Activated T-helper 1 cell treated with anti-CD3 and anti-CD28 coated beads, Interleukin-2, amount 50 U/mL, for 16 hours (primary cell): Measurements from ENCODE around the gene FSIP1.
A peak's percentile ranks its signal among the peaks of the same experiment; 100 is the strongest.

Experiments
- DNase-seq, 2 donors: peaks; one replicate each; pipeline ENCODE4 v3.0.0-alpha.2; 2020; ENCODE audit warnings: low read depth in 1 of 2, low spot score in 1 of 2

FSIP1 gene

DNA sequence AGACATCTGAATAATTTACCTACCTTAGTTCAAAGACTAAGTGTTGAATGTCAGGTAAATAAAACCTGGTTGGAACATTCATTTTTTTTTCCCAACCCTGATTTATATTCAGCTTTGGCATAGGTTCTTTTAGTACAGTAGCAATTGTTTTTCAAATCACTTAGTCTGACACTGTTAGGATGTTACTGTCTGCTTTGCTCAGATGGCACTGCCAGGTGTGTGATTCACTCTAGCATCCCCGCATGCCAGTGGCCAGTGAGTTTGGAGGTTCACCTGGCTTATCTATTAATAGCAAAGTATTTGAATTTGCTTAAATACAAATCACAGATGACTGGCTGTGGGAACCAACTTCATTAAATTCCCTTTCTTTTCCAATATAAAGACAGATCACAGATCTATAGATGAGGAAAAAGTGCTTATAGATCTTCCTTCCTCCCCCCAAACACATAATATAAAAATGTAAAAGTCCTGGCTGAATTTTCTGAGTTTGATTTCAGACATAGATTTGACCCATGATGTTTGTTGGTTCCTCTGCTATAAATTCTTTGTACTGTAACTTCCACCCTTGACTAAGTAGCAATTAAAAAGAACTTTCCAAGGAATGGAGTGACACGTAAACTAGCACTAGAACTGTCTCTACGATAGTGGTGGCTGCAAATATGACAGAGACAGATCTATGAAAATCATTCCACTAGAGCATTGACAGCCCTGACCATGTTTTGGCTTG, 197.8 kb downstream of the FSIP1 start:
- DNase-seq: no peak

DNA sequence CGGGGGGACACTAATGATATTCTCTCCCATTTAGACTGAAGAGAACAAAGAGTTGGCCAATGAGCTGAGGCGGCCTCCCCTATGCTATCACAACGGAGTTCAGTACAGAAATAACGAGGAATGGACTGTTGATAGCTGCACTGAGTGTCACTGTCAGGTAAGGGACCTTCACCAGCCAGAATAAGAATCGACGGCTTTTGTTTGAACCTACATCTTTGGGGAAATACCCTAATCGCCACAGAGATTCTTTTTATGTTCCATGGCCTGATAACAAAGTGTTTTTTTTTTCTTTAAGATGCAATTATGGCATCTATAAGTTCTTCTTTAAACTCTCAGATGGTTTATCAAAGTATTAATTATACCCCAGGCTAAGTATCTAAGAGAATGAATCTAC, 198.4 kb downstream of the FSIP1 start:
- DNase-seq: no peak

DNA sequence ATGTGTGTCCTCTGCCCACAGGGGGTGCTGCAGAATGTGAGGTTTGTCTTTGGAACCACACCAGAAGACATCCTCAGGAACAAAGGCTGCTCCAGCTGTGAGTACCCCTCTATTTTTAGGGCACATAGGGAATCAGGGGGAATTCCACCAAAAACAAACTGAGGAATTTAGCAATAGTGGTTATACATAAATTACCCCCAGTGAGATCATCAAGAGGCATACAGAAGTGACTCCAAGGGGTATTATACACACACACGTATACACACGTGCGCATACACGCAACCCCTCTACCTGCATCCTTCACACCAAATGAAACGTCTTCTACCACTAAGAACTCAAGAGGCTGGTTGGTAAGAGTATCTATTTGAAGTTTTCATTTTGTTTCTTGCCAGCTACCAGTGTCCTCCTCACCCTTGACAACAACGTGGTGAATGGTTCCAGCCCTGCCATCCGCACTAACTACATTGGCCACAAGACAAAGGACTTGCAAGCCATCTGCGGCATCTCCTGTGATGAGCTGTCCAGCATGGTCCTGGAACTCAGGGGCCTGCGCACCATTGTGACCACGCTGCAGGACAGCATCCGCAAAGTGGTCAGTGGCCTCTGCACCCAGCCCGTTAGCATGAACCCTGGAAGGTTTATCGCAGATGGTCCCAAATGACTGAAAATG, 198.9 kb downstream of the FSIP1 start:
- no peak for DNase-seq

DNA sequence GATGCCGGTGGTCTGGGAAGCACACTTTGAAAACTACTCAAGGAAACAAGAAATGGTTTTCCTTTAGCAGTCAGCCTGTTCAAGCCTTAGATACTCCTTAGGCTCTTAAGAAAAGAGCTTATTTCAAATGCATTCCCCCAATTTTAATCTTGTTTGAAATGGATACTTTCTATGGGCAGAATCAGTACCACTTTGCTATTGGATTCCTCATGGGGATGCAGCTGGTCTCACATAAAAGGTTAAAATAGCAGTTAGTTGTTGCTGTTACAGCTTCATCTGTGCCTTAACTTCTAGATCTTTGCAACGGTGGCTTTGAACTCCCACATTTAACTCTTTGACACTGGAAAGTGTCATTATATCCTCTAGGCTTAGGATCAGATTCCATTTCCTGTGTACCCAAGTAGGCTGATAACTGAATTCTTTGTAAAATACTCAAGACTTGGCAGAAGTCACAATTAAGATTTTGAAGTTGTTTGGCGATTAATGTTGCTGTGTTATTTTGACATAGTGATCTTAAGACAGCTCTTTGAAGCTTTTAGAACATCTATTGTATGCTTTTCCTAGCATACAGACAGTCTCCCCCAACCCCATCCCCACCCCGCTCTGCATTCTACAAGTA, 199.6 kb downstream of the FSIP1 start:
- no peak for DNase-seq

DNA sequence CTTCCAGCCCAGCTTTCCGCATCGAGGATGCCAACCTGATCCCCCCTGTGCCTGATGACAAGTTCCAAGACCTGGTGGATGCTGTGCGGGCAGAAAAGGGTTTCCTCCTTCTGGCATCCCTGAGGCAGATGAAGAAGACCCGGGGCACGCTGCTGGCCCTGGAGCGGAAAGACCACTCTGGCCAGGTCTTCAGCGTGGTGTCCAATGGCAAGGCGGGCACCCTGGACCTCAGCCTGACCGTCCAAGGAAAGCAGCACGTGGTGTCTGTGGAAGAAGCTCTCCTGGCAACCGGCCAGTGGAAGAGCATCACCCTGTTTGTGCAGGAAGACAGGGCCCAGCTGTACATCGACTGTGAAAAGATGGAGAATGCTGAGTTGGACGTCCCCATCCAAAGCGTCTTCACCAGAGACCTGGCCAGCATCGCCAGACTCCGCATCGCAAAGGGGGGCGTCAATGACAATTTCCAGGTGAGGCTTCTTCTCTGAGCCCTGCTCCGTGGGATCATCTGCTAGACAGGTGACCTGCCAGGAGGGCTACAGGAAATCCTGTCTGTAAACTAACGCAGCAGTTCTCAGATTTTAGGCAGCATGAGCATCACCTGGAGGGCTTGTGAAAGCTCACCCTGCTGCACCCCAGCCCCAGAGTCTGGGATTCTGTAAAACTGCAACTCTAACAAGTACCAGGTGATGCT, 200.2 kb downstream of the FSIP1 start:
- no peak for DNase-seq

DNA sequence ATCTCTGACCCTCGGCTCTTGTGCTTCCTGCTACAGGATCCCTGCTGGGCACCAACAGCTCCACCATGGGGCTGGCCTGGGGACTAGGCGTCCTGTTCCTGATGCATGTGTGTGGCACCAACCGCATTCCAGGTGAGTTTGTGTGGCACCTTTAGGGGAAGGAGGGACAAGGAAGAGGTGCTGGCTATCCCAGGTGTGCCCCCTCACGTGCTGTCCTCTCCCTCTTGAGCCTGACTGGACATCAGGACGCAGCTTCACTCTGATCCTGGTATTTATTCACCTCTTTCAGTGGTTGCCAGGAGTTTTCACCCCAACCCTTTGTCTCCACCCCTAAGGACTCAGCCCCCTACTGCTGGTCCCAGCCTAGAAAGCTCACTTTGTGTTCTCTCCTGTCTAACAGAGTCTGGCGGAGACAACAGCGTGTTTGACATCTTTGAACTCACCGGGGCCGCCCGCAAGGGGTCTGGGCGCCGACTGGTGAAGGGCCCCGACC, 200.8 kb downstream of the FSIP1 start:
- no peak for DNase-seq

DNA sequence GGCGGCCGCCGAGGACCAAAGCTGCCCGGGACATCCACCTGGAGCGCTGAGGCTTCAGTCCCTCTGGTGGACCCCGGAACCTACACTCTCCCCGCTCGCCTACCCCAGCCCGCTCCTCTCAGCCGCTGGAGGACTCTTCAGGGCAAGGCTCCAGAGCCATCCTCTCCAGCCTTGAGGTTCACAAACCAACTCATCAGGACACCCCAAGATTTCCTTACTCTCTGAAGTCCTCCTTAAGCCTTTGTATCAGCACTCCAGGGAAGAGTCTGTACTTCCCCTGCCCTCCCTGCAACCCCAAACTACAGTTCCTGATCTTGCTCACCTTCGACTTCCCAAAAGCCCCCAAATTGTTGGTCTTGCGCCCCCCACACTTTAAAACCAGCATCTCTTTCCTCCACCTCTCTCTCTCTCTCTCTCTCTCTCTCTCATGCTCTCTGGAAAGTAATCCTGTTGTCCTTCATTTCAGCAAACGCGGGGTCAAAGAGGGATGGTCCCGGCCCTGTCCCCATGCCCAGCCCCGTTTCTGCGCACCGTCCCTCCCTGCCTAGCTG, 201.3 kb downstream of the FSIP1 start:
- no peak for DNase-seq

DNA sequence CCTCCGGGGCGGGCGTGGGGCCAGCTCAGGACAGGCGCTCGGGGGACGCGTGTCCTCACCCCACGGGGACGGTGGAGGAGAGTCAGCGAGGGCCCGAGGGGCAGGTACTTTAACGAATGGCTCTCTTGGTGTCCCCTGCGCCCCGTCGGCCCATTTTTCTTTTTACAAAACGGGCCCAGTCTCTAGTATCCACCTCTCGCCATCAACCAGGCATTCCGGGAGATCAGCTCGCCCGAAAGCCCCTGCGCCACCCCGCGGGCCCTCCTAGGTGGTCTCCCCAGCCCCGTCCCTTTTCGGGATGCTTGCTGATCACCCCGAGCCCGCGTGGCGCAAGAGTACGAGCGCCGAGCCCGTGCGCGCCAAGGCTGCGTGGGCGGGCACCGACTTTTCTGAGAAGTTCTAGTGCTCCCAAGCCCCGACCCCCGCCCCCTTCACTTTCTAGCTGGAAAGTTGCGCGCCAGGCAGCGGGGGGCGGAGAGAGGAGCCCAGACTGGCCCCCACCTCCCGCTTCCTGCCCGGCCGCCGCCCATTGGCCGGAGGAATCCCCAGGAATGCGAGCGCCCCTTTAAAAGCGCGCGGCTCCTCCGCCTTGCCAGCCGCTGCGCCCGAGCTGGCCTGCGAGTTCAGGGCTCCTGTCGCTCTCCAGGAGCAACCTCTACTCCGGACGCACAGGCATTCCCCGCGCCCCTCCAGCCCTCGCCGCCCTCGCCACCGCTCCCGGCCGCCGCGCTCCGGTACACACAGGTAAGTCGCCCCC, 202.0 kb downstream of the FSIP1 start, which contains the start of gene THBS1:
Gene THBS1 (plus strand): TSS at position 595 of the 757 bp plus-strand sequence. CDS start 779 bp downstream, outside the sequence.
- peak in 1 of 2 donors; percentile 22 for DNase-seq

DNA sequence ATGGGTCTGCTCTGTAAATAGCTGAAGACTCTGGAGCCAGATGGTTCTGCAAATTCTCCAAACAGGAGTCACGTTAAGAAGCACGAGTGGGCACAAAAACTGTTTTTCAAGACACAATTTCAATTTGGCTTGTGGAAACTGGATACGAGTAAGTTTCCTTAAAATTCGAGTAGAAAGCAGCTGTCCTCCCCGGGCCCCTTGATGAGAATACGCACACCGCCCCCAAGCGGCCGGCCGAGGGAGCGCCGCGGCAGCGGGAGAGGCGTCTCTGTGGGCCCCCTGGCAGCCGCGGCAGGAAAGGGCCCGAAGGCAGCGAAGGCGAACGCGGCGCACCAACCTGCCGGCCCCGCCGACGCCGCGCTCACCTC, 202.5 kb downstream of the FSIP1 start:
- peak; percentile 73 to 81 for DNase-seq

DNA sequence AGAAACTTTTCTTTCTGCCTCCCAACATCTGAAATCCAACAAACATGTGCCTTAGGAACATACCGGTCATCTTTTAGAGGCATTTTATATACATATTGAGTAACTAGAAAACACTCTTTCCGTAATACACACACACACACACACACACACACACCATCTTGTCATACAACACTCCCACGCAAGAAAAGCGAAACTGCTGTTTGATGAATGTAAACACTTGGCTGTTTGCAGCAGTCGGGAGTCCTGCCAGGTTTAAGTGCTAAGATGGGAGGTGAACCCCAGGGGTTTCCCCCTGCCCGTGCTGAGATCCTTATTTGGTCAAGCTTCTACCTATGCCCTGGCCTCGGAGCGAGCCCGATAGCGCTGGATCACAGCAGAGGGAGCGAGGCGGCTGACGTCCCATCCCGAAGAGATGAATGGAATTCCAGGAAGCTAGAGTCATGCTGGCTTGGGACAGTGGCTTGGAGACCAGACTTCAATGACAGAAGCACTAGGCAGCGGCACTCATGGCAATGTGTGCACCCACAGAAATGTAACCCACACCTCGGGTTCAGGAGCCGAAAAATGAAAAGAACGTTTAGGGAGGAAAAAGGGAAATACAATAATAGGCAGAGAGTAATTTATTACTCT, 203.0 kb downstream of the FSIP1 start:
- no peak for DNase-seq

DNA sequence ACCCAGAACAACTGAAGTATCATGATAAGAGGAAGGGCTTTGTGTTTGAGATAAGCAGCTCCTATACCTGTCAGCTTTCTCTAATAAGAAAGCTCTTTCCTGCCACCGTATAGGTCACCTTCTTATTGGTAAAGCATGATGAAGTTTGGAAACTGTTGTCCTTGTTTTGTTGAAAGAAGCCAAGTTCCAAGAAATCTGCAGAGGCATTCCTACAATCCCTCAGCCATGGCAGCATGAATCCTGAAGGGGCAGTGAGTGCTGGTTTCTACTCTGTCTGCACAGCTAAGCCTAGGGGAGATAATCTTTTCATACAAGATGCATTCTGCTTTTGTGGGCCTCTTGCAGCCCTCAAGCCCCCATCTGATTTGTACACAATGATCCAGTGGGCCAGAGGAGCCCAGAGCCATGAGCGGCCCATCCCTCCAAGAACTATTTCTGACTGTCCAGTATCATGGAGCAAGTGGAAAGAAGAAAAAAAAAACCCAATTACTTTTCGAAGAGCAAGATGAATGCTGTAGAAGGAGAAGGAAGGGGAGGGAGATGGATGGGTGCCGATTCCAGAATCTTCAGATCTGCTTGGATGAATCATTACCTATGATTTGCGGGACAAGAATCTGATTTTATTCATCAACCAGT, 203.7 kb downstream of the FSIP1 start:
- no peak for DNase-seq

DNA sequence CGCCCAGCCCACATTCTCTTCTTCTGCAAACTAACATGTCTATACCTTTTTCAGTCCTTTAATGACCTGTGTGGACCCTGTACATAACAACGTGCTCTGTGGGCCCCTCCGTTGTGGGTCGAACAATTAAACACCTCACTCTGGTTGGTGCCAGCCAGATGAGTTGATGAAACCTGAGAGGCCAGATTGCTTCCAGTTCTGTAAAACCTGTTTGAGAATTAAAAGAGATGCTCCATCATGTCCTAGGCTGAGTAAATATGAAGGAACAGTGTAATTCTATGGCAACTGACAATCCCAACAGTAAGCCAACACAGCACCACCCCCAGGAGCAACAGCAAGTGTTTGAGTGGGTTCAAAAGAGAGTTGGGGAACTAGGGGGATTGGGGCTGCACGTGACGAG, 207.5 kb downstream of the FSIP1 start:
- DNase-seq: no peak

DNA sequence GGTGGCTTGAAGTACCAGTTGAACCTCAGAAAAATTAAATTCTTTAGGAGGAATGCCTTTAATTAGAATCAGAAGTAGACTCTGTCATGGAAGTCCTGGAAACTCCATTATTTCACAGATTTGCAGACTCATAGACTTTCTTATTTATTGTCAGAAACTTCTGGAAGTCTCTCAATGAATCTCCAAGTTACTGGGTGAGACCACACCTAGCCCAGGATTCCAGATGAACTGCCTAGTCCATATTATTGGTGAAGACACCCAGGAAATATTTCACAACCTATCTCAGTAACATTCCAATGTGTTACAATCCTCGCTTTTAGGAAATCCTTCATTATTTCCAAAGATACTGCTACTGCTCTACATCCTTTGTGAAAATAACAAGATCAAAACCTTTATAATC, 208.2 kb downstream of the FSIP1 start:
- no peak for DNase-seq

DNA sequence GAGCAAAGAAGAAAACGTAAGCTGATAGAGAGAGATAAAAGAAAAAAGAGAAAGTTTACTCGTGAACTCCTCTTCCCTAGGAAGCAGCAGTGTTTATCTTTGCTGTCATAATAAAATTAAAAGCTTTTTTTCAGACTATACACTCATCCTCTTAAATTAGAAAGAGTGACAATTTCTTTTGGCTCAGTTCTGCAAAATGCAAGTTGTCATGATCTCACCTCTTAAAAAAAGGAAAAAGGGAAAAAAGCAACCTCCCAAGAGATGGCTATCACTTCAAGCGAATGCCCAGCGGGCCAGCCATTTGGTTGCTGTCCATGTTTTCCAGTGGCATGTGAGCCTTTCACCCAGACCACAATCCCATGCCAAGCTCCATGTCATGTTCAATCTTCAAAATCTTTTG, 208.8 kb downstream of the FSIP1 start:
- no peak for DNase-seq

DNA sequence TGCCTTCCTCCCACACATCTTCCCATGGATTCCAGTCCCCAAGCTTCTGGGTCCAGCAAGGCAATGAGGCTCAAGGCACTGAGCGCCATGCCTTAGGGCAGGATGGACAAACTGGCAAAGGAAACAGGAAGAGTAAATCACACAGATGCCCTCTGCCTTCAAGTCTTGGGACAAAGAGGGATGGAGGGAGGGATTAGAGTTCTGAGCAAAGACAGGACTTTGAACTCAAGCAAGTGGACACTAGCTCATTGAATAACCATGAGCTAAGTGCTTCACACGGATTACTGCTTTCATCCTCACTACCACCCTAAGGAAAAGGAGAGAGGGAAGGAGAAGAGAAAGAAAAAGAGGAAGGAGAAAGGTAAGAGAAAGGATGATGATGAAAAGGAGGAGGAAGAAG, 209.4 kb downstream of the FSIP1 start:
- no peak for DNase-seq

DNA sequence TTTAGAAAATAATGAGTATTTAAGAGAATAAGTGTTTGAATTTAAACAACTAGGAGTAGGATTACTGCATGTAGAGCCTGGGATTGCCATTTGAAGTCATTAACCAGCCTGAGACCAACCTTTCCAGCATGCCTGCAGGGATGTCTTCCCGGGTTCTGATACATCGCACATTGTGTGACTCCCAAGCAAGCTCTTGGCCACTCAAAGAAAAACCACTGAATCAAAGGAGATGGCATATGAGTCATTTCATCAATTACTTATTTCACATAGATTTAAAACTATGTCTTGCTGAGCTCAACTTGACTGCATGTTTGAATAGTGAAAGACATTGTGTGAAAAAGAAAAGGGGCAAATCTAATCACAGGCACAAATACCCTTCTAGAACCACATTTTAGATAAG, 216.8 kb downstream of the FSIP1 start:
- no peak for DNase-seq

DNA sequence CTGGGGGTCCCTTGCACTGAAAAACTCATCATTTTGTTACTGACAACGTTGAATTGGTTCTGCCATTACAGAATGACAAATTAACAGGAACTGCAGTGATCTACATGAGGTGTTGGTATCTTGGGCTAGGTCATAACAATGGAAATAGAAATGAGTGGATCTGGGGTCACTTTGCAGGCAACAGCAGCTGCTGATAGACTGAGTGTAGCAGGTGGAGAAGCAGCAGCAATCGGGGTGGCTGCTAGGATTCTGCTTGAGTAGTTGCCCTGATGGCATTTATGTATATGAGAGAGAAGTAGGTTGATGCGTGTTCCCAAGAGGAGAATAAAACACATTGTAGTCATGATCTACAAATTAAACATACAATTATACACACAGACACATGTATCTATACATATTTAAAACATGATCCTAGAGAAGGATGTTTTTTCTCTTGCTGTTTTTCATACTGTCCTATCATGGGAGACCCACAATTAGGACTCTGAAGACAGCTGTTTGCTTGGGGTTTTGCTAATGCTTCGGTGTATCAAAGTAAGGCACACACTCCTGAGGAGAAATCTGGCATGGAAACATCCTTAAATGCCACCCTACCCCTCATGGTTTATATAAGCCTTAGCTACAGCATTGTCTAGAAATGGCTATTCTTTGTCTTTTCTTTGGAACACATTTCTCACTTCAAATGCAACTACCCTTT, 217.5 kb downstream of the FSIP1 start:
- no peak for DNase-seq

DNA sequence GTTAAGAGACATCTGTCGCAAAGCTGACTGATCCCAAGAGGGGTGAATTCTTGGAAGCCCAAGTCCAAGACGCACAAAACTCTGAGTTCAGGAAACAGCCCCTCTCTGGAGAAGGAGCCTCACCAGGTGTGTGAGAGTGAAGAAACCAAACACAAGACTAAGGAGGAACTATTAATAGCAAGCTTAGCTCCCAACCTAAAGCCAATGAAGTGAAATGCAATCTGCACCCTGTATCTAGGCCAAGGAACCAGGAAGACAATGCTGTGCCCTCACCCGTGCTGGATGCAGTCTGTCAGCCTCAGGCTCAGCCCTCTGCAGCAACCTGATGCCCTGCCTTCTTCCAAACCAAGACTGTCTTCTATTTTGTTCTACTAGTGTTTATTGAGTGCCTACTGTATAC, 224.2 kb downstream of the FSIP1 start:
- no peak for DNase-seq

DNA sequence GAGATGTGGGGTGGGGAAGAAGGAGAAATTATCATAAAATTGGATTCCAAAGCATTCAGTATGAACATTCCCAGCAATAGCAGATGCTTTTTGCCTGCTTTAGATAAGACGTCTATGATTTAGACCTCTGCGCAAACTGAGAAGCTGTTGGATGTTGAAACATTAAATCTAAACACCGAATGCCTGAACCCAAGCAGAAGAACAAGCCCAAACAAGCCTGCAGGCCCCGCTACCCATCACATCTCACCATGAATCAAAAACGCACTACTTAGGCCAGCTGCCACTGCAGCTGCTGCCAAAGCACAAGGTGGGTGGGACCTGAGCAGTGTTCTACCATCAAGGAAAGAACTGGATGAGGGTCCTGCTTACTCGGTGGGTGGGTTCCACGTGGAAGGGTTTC, 226.2 kb downstream of the FSIP1 start:
- DNase-seq: no peak
